Right hindlimb (tissue), 1 donor: Measurements from ENCODE around the gene MAMDC4.
A peak's percentile ranks its signal among the peaks of the same experiment; 100 is the strongest.
"Not testable (repeated sequence)": the region's sequence is repeated elsewhere in the genome, so short reads cannot be mapped to it uniquely, and the experiment has no call there.

Experiments
- DNase-seq: peaks from one replicate; pipeline ENCODE4 v3.0.0-alpha.2; 2018

The MAMDC4 gene

DNA sequence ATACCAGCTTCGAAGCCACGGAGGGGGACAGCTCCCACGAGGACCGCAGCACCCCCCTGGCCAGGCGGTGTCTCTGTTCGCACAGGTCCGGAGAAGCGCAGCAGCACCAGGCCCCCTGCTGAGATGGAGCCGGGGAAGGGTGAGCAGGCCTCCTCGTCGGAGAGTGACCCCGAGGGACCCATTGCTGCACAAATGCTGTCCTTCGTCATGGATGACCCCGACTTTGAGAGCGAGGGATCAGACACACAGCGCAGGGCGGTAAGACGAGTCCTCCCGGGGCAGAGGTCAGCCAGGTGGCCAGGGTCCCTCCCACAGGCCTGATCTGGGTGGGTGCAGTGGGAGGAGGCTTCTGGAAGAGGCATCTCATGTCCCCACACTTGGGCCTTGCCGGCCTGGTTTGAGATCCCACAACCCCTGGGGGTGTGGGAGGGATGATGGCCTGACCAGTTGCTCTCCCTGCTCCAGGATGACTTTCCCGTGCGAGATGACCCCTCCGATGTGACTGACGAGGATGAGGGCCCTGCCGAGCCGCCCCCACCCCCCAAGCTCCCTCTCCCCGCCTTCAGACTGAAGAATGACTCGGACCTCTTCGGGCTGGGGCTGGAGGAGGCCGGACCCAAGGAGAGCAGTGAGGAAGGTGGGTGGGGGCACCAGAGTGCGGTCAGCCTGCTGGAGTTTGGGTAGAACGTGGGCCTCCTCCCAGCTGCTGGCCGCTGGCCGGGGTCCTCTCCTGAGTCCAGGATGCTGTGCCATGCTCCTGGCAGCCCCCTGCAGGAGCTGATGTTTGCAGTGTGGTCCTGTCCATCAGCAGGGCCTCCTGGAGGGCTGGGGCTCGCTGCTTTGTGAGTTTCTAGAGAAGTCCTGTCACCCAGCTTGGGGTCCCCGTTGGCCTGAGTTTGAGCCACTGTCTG lies 12.7 kb upstream of the MAMDC4 start:
- peak; percentile 21 for DNase-seq

DNA sequence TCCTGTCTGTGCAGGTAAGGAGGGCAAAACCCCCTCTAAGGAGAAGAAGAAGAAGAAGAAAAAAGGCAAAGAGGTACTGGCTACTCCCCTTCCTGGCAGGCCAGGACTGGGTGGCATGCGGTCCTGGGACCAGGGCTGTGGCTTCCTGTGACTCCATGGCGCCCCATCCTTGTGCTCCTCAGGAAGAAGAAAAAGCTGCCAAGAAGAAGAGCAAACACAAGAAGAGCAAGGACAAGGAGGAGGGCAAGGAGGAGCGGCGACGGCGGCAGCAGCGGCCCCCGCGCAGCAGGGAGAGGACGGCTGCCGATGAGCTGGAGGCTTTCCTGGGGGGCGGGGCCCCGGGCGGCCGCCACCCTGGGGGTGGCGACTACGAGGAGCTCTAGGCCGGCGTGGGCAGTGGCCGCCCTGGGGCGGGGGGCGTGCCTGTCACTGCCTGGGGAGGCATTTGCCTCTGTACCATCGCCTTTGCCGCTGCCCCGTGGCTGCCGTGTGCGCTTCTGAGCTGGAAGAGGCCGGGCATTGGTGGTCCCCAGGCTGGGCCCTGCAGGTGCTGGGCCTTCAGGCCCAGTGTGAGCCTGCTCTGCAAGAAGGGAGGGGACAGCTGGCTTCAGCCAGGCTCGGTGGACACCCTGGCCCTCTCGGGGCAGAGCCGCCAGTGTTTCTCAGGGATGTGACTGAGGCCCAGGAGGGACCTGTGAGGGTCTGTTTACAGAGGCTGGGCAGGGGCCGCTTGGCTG lies 11.8 kb upstream of the MAMDC4 start:
- DNase-seq = peak; percentile 36

- DNase-seq = peak; percentile 83
Measured at GRCh38 chr9:136840877-136841645, 11.1 kb upstream of the MAMDC4 start.

GRCh38 chr9:136841646-136842379 lies 10.3 kb upstream of the MAMDC4 start:
- DNase-seq = not testable (repeated sequence)

DNA sequence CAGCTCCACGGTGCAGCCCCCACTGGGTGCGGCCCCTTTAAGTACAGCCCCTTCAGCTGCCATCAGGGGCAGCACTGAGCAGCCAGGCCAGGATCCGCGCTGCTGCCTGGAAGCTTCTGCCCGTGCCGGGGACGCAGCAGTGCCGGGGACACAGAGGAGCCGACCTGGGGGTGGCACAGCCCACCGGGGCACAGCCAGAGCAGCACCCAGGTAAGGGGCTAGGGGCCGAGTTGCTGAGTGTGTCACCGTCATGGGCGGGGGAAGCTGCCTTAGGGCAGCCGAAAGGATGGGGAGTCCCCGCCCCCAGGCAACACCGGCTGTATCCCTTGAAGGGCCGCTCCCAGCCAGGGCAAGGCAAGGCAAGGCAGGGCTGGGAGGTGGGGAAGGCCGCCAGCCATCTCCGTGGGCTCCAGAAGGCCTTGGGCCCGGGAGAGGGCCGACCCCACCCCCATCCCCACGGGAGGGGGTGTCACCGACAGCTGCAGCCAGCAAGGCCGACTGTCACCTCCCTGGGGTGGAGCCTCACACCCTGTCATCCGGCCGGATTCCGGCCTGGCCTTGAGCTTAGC lies 9.7 kb upstream of the MAMDC4 start, which contains the start of gene AJM1:
Gene AJM1, plus strand, starts transcription at position 99 of the 569 bp plus-strand sequence. CDS start 1,937 bp downstream, outside the sequence.
- DNase-seq = peak; percentile 88

DNA sequence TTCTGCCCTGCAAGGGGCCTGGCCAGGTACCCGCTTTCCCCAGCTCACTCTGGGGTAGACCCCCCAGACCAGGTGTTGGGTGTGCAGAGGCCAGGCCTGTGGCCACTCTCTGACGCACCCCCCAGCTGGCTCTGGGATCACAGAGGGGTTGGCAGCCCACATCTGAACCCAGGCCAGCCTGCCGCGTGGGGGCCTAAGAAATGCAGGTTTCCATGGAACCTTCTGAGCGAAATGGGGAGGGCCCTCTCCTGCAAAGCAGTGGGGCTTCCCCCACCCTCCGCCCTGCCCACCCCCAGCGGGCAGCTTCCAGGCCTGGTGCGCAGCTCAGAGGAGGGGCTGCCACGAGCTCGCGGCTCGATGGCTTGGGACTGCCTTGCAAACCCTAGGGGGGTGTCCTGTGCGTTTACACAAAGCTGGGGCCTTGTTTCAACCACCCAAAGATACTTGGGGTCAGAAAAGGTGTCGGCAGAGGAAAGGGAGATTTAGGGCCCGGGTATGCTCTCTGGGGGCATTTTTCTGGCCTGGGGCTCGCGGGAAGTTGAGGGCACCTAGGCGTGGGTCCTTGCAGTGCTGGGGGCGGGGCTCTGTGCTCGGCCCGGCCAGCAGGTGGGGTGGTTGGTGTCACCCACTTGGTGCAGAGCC lies 8.9 kb upstream of the MAMDC4 start:
- not testable (repeated sequence) for DNase-seq

GRCh38 chr9:136843801-136844740 lies 8.1 kb upstream of the MAMDC4 start:
- DNase-seq = peak; percentile 53

- no peak for DNase-seq
Measured at GRCh38 chr9:136844761-136845464, 7.2 kb upstream of the MAMDC4 start.

DNA sequence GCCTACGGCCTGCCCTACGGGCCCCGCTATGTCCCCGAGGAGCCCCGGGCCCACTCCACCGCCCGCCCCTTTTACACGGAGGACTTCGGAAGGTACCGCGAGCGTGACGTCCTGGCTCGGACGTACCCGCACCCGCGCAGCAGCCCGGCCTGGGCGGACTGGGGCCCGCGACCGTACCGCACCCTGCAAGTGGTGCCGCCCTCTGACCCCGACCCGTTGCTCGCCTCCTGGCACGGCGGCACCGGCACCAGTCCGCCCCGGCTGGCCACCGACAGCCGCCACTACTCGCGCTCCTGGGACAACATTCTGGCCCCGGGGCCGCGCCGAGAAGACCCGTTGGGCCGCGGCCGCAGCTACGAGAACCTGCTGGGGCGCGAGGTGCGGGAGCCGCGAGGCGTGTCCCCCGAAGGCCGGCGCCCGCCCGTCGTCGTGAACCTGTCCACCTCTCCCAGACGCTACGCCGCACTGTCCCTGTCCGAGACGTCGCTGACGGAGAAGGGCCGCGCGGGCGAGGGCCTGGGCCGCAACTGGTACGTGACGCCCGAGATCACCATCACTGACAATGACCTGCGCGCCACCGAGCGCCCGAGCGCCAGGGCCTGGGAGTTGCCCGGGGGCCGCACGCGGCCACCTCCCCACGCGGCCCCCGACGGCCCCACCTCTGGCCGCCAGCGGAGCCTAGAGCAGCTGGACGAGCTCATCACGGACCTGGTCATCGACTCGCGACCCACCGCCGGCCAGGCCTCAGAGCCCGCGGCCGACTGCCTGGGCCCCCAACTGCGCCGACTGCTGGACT lies 6.5 kb upstream of the MAMDC4 start:
- no peak for DNase-seq

GRCh38 chr9:136846376-136847087 lies 5.6 kb upstream of the MAMDC4 start:
- peak; percentile 46 for DNase-seq

DNA sequence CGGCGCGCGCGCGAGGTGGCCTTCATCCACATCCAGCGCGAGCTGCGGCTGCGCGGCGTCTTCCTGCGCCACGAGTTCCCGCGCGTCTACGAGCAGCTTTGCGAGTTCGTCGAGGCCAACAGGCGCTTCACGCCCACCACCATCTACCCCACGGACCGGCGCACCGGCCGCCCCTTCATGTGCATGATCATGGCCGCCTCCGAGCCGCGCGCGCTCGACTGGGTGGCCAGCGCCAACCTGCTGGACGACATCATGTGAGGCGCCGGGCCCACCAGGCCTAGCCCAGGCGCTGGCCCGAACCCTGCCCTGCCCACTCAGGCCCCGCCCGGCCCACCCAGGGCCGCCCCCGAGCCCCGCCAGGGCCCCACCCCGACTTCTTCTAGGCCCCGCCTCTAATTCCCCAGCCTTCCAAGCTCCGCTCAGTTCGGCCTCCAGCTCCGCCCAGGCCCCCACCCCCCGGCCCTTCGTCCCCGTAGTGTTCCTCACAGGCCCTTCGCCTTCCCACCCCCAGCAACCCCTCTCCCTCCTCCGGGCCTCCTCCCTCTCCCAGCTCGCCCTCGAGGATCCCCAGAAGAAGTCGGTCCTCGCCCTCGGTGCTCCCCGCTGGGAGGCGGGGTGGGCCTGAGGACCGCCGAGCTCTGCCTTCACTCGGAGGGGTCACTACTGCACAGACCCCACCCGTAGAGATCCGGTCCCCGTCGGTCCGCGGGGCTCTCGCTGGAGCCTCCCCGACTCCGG lies 4.9 kb upstream of the MAMDC4 start:
- peak; percentile 89 for DNase-seq

GRCh38 chr9:136847826-136848392 lies 4.2 kb upstream of the MAMDC4 start:
- DNase-seq = peak; percentile 91

DNA sequence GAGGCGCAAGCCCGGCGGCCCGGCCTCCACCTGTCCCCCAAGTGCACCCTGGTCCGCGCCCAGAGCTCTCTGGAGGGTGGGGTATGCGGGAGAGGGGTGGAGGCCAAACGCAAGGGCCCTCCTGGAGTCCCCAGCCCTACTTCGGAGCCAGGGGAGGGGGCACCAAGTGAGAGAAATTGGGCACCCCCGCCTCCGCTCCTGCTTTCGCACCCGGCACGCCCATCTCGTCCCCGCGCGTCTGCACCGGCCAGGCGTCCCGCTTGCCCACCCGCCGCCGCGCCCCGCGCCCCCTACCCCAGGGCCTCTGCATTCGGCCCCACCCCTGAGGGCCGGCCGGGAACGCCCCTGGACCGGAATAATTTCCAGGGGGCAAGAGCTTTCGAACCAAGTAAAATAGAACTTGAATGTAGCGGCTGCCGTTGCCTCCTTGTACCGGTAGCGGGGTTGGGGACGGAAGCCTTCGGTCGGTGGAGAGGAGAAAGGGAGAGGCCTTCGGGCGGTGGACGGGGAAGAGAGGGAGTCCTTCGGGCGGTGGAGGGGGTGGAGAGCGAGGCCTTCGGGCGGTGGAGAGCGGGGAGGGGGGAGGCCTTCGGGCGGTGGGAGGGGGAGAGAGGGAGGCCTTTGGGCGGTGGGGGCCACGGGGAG lies 3.6 kb upstream of the MAMDC4 start:
- no peak for DNase-seq

GRCh38 chr9:136849038-136849959 lies 2.8 kb upstream of the MAMDC4 start, which contains the start of gene PHPT1:
Gene PHPT1, plus strand, starts transcription at chr9:136849409. Its CDS starts 22 bp downstream, at chr9:136849431.
- peak; percentile 99 for DNase-seq
